Caki2 (cell line): Measurements from ENCODE around the gene MYO1B. TPM values are rescaled to one million over a fixed set of nuclear protein-coding genes. Genes with fewer than 3 reads are reported as not detected.
A peak's percentile ranks its signal among the peaks of the same experiment; 100 is the strongest.

Experiments
- DNase-seq: peaks from one replicate; pipeline ENCODE4 v3.0.0-alpha.2; 2015; ENCODE audit warnings: low read depth
- in situ Hi-C: cut with HindIII; loops from 2 replicates; pipeline ENCODE4 v1.10.0; 2016; ENCODE audit warnings: low sequenced_read_pairs, low pct_unique_long_range_greater_than_20kb, mixed read lengths
- total RNA-seq: library from RNA; depleted of rRNA; stranded (reverse); fragments of >200 nt; shearing (Covaris generic); gene quantifications from 2 replicates; pipeline ENCODE4 v1.2.3, GENCODE V29; 2014; ENCODE audit warnings: low replicate concordance; rRNA removed

MYO1B gene
- total RNA-seq = 46.5 and 47.0 TPM in 2 replicates

DNA sequence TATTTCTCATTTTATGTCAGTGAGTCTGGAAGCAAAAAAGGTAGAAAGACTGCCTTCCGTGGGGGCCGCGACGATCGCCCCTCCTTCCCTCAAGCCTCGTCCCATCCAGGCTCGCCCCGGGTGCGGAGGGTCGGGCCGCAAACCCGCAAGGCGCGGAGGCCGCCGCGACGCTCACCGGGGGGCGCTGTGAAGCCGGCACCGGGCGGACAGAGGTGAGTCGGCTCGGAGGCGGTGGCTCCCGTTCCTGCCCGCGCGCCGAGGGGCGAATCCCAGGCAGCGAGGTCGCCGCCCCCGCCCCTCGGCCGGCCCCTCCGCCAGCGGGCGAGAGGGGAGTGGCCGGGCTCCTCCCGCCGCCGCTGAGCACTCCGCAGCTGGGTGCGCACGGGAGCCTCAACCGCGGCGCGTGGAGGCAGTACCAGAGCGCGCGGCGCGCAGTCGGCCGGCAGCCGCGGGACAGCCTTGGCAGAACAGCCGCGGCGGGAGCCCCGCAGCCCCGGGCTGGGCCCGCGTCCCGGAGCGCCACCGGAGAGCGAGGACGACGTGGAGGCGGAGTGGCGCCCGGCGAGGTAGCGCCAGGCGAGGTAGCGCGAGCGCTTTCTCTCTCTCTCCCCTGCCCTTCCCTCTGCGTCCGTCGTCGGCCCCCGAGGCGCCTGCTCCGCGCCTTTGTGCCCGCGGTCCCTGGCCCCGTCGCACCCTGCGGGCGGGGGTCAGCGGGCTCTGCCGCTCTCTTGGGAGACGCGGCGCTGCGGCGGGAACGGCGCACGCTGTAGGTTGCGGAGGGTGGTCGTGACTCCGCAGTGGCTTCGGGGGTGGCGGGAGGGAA is at the start of gene MYO1B:
TSS of gene MYO1B (plus strand) at position 359 of the 823 bp plus-strand sequence. CDS start 31,492 bp downstream, outside the sequence.
- in situ Hi-C loops = no loop called here

GRCh38 chr2:191197096-191197495 is 48.1 kb upstream of the MYO1B start:
- in situ Hi-C loops = no loop called here
- DNase-seq = no peak

More for the DNA sequence above, at the start of gene MYO1B:
- peak; percentile 91 for DNase-seq

DNA sequence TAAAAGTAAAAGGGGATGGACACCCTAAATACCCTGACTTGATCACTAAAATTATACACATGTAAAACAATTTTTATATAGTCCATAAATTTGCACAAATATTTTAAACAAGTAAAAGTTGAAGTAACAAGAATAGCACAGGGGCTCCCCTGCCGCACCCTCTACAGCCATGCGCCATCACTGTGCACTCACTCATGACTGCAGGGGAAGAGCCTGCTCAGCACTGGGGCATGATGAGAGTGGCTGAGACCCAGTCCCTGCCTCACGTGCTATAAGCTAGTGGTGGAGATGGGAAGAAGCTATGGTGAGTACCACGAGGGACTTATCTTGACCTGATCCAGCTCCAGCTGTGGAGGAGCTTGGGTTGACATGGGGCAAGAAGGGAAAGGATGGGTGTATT is 46.9 kb upstream of the MYO1B start:
- in situ Hi-C loops = no loop called here
- DNase-seq = no peak

DNA sequence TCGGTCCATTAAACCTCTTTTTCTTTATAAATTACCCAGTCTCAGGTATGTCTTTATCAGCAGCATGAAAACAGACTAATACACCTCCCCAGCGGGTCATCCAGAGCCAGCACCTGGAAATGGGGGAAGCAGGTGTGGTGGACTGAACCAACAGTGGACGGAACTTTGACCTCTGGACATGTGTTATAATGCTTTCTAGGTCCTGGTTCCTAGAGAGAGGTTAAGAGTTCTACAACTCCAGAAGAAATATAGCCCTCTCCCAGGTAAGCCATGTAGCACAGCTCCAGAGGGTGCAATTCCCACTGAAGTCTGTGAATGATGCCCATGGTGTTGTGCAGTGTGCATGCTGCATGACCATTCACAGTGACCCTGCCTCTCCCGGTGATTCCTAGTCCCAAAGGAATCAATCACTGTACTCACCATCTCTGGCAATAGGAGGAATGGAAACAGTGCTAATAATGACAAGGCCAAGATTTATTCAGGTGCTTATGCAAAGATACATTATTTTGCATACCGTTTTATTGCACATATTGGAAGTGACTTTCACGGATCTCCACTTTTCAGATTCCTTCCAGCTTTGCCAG is 45.2 kb upstream of the MYO1B start:
- no peak for DNase-seq
- in situ Hi-C loops = no loop called here

- in situ Hi-C loops = no loop called here
These were observed 44.3 kb upstream of the MYO1B start for GRCh38 chr2:191200910-191201309.

GRCh38 chr2:191202209-191202721 is 42.9 kb upstream of the MYO1B start:
- no peak for DNase-seq
- in situ Hi-C loops = no loop called here

More at GRCh38 chr2:191200910-191201309, 44.3 kb upstream of the MYO1B start:
- no peak for DNase-seq

DNA sequence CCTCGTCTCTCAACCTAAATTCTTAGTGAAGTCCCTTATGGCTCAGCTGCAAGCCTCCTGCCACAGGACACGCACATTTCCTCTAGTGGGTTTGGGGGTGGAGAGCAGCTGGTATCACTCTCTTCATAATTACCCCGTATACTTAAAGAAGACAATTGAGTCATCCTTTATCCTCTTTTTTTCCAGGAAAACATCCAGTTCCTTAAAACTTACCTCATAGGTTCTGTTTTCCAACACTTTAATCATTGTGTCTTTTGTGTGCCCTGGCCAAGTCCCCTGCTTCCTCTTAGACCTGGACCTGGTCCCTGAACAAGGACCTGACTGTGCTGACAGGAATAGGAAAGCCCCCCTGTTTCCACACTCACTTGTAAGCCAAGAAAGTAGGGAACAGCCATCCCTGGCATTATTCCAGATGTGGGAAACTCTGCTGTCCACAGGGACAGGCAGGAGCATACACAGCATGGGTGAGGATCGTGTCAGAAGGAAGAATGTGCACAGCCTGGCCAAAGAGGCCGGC is 42.3 kb upstream of the MYO1B start:
- in situ Hi-C loops = no loop called here
- DNase-seq = no peak

DNA sequence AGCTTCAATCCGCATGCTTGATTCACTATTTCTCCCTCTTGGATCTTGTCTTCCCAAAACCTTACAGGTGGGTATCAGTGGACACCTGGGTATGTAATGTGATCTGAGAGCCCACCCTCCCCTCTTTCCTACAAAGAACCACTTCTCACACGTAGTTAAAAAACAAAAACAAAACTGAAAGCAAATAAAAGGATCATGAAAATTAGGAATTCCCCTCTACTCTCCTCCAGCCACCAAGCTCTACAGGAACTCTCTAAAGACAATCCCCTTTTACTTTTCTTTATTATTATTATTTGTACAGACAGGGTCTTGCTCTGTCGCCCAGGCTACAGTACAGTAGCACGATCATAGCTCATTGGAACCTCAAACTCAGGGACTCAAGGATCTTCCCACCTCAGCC is 40.8 kb upstream of the MYO1B start:
- in situ Hi-C loops = no loop called here
- DNase-seq = no peak

DNA sequence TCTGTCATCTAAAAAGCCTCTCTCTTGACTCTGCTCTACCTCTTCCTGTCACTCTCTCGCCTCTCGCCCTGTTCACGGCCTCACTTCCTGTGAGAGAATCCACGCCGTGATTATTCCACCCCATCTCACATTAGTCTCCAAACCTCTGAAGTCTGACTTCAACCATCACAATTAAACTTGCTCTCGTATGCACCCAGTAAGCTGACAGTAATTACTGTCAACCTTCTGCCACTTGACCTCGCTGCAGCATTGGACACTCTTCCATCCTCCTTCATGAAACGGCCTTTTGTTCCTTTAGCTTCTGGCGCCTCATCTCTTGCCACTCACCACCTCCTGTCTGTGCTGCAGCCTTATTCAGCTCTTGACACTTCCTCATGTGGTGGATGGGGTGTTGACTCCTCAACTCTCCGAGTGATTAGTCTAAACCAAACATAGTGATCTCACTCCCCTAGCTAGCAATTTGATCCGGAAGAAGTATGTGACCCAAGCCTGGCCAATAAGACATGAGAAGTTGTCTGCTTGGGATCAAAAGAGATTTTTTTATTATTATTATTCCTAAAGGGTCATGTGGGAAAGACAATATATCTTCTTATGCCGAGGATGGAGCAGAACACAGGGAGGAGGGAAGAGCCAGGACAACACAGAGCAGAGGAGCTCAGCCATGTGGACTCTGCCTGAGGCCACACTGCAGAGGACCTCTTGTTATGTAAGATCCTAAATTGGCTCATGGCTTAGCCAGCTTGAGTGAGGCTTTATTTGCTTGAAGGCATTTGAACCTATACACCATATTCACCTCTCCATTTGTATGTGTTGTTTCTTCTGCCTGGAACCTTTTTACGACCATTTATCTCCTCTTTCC is 38.4 kb upstream of the MYO1B start:
- in situ Hi-C loops = no loop called here
- DNase-seq = no peak

- in situ Hi-C loops = no loop called here
- no peak for DNase-seq
These were observed 35.9 kb upstream of the MYO1B start for GRCh38 chr2:191209340-191209739.

GRCh38 chr2:191212119-191212518 is 33.1 kb upstream of the MYO1B start:
- DNase-seq = no peak
- in situ Hi-C loops = no loop called here

DNA sequence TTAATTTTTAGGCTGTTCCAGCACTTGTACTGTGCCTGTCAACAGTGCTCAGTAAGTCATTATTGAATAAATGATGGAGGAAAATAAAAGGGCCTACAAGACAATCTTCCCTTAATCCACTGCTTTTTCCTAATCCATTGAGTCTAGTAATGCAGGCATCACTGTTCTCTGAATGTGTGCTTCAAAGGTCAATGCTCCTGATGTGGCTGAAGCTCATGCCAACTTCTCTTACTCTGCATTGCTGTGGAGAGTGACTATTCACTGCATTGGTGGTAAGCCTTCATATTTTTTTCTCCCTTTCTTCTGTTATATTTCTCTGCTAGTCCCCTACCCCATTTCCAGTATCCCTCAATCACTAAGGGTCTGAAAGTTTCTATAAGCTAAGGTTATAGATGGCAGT is 31.9 kb upstream of the MYO1B start:
- no peak for DNase-seq
- in situ Hi-C loops = no loop called here

- in situ Hi-C loops = no loop called here
- no peak for DNase-seq
These were observed 30.0 kb upstream of the MYO1B start for GRCh38 chr2:191215230-191215629.

DNA sequence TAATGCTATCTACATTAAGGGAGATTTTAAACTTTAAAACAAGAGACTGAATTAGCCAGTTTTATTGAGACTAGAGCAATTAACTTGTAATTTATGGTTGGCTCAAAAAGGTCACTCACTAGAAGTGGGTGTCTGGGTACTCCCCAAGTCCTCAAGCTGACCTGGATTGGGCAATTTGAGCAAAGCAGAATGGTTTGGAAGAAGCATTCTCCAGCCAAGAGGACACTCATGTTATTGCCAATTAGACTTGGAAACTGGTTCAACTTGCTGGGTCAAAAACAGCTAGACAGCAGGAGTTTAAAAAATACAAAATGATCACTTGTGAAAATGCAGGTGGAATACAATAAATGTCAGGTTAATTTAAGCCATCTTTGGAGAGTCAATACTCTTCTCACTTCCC is 29.5 kb upstream of the MYO1B start:
- in situ Hi-C loops = no loop called here
- no peak for DNase-seq

DNA sequence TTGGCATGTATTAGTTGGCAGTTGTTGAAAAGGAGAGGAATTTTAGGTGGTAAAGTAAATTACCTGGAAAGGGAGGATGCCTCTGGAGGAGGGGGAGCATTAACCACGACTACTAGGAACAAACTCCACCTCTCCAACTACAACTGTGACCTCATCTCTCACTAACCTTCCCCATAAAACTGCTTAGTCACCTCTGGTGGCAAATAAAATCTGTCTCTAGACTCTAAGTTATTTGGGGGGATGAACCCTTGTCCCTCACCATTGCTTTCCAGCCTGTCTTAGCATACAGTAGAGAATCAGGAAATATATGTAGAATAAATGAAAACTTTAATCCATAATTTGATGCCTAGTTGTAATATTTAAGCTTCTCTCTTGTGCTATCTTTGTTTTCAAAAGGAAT is 27.6 kb upstream of the MYO1B start:
- DNase-seq = peak; percentile 84
- in situ Hi-C loops = no loop called here

GRCh38 chr2:191218292-191218898 is 26.8 kb upstream of the MYO1B start:
- in situ Hi-C loops = no loop called here
- DNase-seq = peak; percentile 91

GRCh38 chr2:191220671-191221070 is 24.5 kb upstream of the MYO1B start:
- in situ Hi-C loops = no loop called here
- no peak for DNase-seq

DNA sequence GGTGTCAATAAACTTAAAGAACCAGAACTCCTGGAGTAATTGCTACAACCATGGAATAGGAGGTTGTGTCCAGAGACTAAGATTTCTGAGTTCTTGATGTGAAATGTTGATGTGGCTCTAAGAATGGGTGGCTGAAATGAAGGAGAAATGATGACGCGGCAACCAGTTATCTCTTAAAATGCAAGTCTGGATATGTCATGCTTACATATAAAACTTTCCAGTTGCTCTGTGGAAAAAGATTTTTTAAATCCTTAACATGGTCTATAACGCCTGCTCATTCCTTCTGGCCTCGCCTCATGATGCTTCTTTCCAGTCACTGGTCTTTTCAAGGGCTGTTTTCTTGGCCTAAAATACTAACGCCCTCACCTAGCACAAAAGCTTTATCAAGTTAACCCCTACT is 23.5 kb upstream of the MYO1B start:
- DNase-seq = no peak
- in situ Hi-C loops = no loop called here
